PC-3 (cell line): ENCODE measurements around the gene ROCK1. TPM values are rescaled to one million over a fixed set of nuclear protein-coding genes. Genes with fewer than 3 reads are reported as not detected.

ENCODE experiments used
- ATAC-seq: fragments of 200-7000 bp; cut with Tn5 transposase; 2 replicates; pipeline ENCODE4 v1.9.1; 2020; ENCODE audit warnings: mild to moderate bottlenecking, moderate library complexity
- BruUV-seq: library from RNA; stranded (reverse); fragments of 400-500 nt; replicated peaks from 2 replicates; lab custom pipeline; 2021; lab: Mats Ljungman, UMichigan
- CTCF ChIA-PET: fragments of 300-600 bp; sonication (Branson Sonifier 250); formaldehyde crosslinking; loops from one replicate; lab custom pipeline; 2022; ENCODE audit warnings: antibody characterized with exemption; lab: Charles Lee
- POLR2A ChIA-PET: fragments of 300-600 bp; sonication (Branson Sonifier 250); formaldehyde crosslinking; loops from one replicate; lab custom pipeline; 2022; ENCODE audit warnings: antibody characterized with exemption; ENCODE audit not compliant: unreplicated experiment; lab: Charles Lee
- DNase-seq: peaks from one replicate; pipeline ENCODE4 v3.0.0-alpha.2; 2015
- H2AFZ ChIP-seq: fragments of 300-600 bp; sonication (generic); 2 replicates; pipeline ENCODE4 v1.6.0; 2016; ENCODE audit warnings: antibody characterized with exemption, low read length
- H3F3A ChIP-seq: fragments of 300-600 bp; sonication (generic); one replicate; pipeline ENCODE4 v1.6.0; 2017; ENCODE audit warnings: antibody characterized with exemption, low read length, control low read depth, mild to moderate bottlenecking; ENCODE audit not compliant: unreplicated experiment
- H3K27ac ChIP-seq: fragments of 300-600 bp; sonication (generic); 2 replicates; pipeline ENCODE4 v1.5.1; 2016; ENCODE audit warnings: mild to moderate bottlenecking, low read length
- H3K27me3 ChIP-seq: fragments of 300-600 bp; sonication (generic); 2 replicates; pipeline ENCODE4 v1.6.1; 2016; ENCODE audit warnings: low read length, mixed read lengths
- H3K36me3 ChIP-seq: fragments of 300-600 bp; sonication (generic); 2 replicates; pipeline ENCODE4 v1.6.1; 2016; ENCODE audit warnings: low read depth, mixed run types, low read length, mixed read lengths
- H3K4me1 ChIP-seq: fragments of 300-600 bp; sonication (generic); 2 replicates; pipeline ENCODE4 v1.5.1; 2016; ENCODE audit warnings: low read length; ENCODE audit not compliant: insufficient read depth
- H3K4me2 ChIP-seq: fragments of 300-600 bp; sonication (generic); 2 replicates; pipeline ENCODE4 v1.6.0; 2016; ENCODE audit warnings: low read length
- H3K4me3 ChIP-seq: fragments of 300-600 bp; sonication (generic); 2 replicates; pipeline ENCODE4 v1.5.1; 2016; ENCODE audit warnings: mild to moderate bottlenecking, low read length, mixed read lengths
- H3K79me2 ChIP-seq: fragments of 300-600 bp; sonication (generic); 2 replicates; pipeline ENCODE4 v1.6.1; 2017; ENCODE audit warnings: low read length, mixed read lengths
- H3K9ac ChIP-seq: fragments of 300-600 bp; sonication (generic); 2 replicates; pipeline ENCODE4 v1.6.0; 2016; ENCODE audit warnings: mild to moderate bottlenecking, low read length
- H3K9me2 ChIP-seq: fragments of 300-600 bp; sonication (generic); replicated peaks from 2 replicates; pipeline ENCODE4 v1.6.1; 2016; ENCODE audit warnings: mixed run types, low read length, mixed read lengths
- H3K9me3 ChIP-seq: fragments of 300-600 bp; sonication (generic); 2 replicates; pipeline ENCODE4 v1.6.1; 2016; ENCODE audit warnings: low read length, mixed read lengths
- H4K20me1 ChIP-seq: fragments of 300-600 bp; sonication (generic); 2 replicates; pipeline ENCODE4 v1.6.1; 2016; ENCODE audit warnings: low read length, mixed read lengths
- CTCF ChIP-seq: fragments of 300-600 bp; sonication (generic); conservative IDR thresholded peaks from 2 replicates; pipeline ENCODE4 v1.5.1; 2017; ENCODE audit warnings: antibody characterized with exemption, low read depth, mild to moderate bottlenecking, low read length
- EZH2 ChIP-seq: fragments of 300-600 bp; sonication (generic); IDR thresholded peaks from one replicate; pipeline ENCODE4 v1.6.1; 2017; ENCODE audit warnings: antibody characterized with exemption, mild to moderate bottlenecking, low read length; ENCODE audit not compliant: unreplicated experiment
- EZH2phosphoT487 ChIP-seq: fragments of 300-600 bp; sonication (generic); IDR thresholded peaks from 2 replicates; pipeline ENCODE4 v1.6.1; 2018; ENCODE audit warnings: mild to moderate bottlenecking, antibody characterized with exemption, low read length, borderline replicate concordance
- intact Hi-C: fragments of 100-400 bp; cut with micrococcal nuclease; formaldehyde crosslinking; loops from 2 replicates; pipeline ENCODE4 v1.9.0; 2023
- total RNA-seq: library from RNA; depleted of rRNA; stranded (reverse); fragments of >200 nt; gene quantifications from 2 replicates; pipeline ENCODE4 v1.2.3, GENCODE V29; 2014

Gene ROCK1
- total RNA-seq, 1 experiment from 2014 or later = 22.2 TPM

- H3K36me3 ChIP-seq = no peaks in the 10 kb centered on the region
- peaks cover 99% of the 10 kb centered on the region for H3K79me2 ChIP-seq
- peaks cover 15% of the 10 kb centered on the region for H3K4me1 ChIP-seq
- H4K20me1 ChIP-seq = peaks cover 49% of the 10 kb centered on the region
- H3K9me2 ChIP-seq = no peaks in the 10 kb centered on the region
- DNase-seq = no peak
- no peak overlapping the region for H2AFZ ChIP-seq
- TF ChIP-seq CTCF = no peak
- no peak for TF ChIP-seq EZH2phosphoT487
- no peak for TF ChIP-seq EZH2
- ChIA-PET POLR2A (no interaction called here), CTCF (no interaction called here)
- intact Hi-C loops = loop anchor here (5.0 to 10.0 kb wide), 2 partner anchors 44 to 141 kb away; no protein-coding TSS in a partner anchor
- no peaks in the 10 kb centered on the region for H3K27me3 ChIP-seq
- no peak for ATAC-seq
- H3K9ac ChIP-seq = no peak overlapping the region
- no peak overlapping the region for H3K27ac ChIP-seq
- BruUV-seq = no TSS peak
- H3F3A ChIP-seq = no peaks in the 10 kb centered on the region
- H3K4me2 ChIP-seq = no peak overlapping the region
- no peaks in the 10 kb centered on the region for H3K9me3 ChIP-seq
- no peak overlapping the region for H3K4me3 ChIP-seq
Measured at GRCh38 chr18:21105936-21106335, 5.7 kb downstream of the ROCK1 start.

- BruUV-seq = no TSS peak
Measured at GRCh38 chr18:21101172-21101571, 10.4 kb downstream of the ROCK1 start.

More at GRCh38 chr18:21101172-21101571, 10.4 kb downstream of the ROCK1 start:
- ATAC-seq (no peak), DNase-seq (no peak)
- intact Hi-C loops = loop anchor here (10.0 kb wide), 1 partner anchor 136 kb away; no protein-coding TSS in a partner anchor
- CTCF ChIA-PET = no interaction called here
- H3K4me3 ChIP-seq = no peak overlapping the region
- no peaks in the 10 kb centered on the region for H3K36me3 ChIP-seq
- no peak overlapping the region for H3K4me2 ChIP-seq
- no peaks in the 10 kb centered on the region for H3K4me1 ChIP-seq
- H3K27ac ChIP-seq = no peak overlapping the region
- TF ChIP-seq CTCF (no peak), EZH2 (no peak), EZH2phosphoT487 (no peak)
- no peak overlapping the region for H3K9ac ChIP-seq
- H3K9me3 ChIP-seq = no peaks in the 10 kb centered on the region
- H3F3A ChIP-seq = no peaks in the 10 kb centered on the region
- no peak overlapping the region for H2AFZ ChIP-seq
- H3K9me2 ChIP-seq = no peaks in the 10 kb centered on the region
- H4K20me1 ChIP-seq = peaks cover 20% of the 10 kb centered on the region; the same call in 1 of the 2 replicates
- H3K79me2 ChIP-seq = peaks cover 99% of the 10 kb centered on the region
- no peaks in the 10 kb centered on the region for H3K27me3 ChIP-seq
- POLR2A ChIA-PET = no interaction called here
